HepG2 (cell line): ENCODE measurements around the gene CACNA1I. TPM values are rescaled to one million over a fixed set of nuclear protein-coding genes. Genes with fewer than 3 reads are reported as not detected.

ENCODE experiments used
- ATAC-seq: fragments of 200-7000 bp; cut with Tn5 transposase; 3 replicates; pipeline ENCODE4 v1.9.1; 2020; ENCODE audit warnings: mild to moderate bottlenecking, moderate library complexity
- BruUV-seq: library from RNA; stranded (reverse); fragments of 400-500 nt; replicated peaks from 2 replicates; lab custom pipeline; 2021; lab: Mats Ljungman, UMichigan
- CTCF ChIA-PET: fragments of 300-600 bp; formaldehyde crosslinking; extraction: SDS; loops from one replicate; lab custom pipeline; 2021; ENCODE audit warnings: low total read pairs, inconsistent platforms, low intra/inter-chr PET ratio; lab: Yijun Ruan, JAX
- POLR2A ChIA-PET: fragments of 350-600 bp; sonication (Branson Sonifier 250); formaldehyde crosslinking; loops from one replicate; lab custom pipeline; 2020; ENCODE audit warnings: antibody characterized with exemption, inconsistent platforms; lab: Yijun Ruan, JAX
- DNase-seq: peaks from one replicate; pipeline ENCODE4 v3.0.0-alpha.2; 2015; ENCODE audit warnings: low spot score
- FAIRE-seq: peaks from 3 replicates; lab custom pipeline; 2011; peaks lifted over from hg19 to GRCh38; lab: Jason Lieb, UNC
- H2AFZ ChIP-seq: one replicate; pipeline ENCODE4 v1.6.1; 2011; ENCODE audit warnings: low read length, inconsistent platforms
- H3K27ac ChIP-seq: fragments of 300-600 bp; 3 replicates; pipeline ENCODE4 v1.8.0; 2011; ENCODE audit warnings: mixed run types, mild to moderate bottlenecking, mixed read lengths, low read length, inconsistent platforms; ENCODE audit not compliant: insufficient read depth; ENCODE audit errors: extremely low read length
- H3K27me3 ChIP-seq, 2 experiments: fragments of 200-600 bp in 1 of 2; 2 replicates in 1 of 2; 3 replicates in 1 of 2; pipeline versions ENCODE4 v1.6.0 to v1.8.0; 2011; ENCODE audit warnings: low read length in 2 of 2, mild to moderate bottlenecking in 2 of 2, moderate library complexity in 2 of 2, inconsistent platforms in 1 of 2; ENCODE audit not compliant: insufficient read depth in 2 of 2, control insufficient read depth in 1 of 2
- H3K36me3 ChIP-seq, 2 experiments: fragments of 200-600 bp in 1 of 2; replicated peaks in 1 of 2; 2 replicates in 1 of 2; 3 replicates in 1 of 2; pipeline versions ENCODE4 v1.5.1 to v1.8.0; 2011; ENCODE audit warnings: low read length in 2 of 2, inconsistent platforms in 1 of 2; ENCODE audit not compliant: insufficient read depth in 2 of 2, control insufficient read depth in 1 of 2
- H3K4me1 ChIP-seq: 2 replicates; pipeline ENCODE4 v1.5.1; 2012; ENCODE audit warnings: low read length, inconsistent platforms; ENCODE audit not compliant: insufficient read depth
- H3K4me2 ChIP-seq: 2 replicates; pipeline ENCODE4 v1.6.0; 2011; ENCODE audit warnings: low read depth, low read length, inconsistent platforms
- H3K4me3 ChIP-seq, 3 experiments: fragments of 200-600 bp in 1 of 3; sonication (generic), shearing (Covaris generic) in 1 of 3; replicated peaks in 1 of 3; 2 replicates each; pipeline ENCODE4 v1.5.1; 2011 to 2016; ENCODE audit warnings: low read length in 3 of 3, inconsistent platforms in 2 of 3, low read depth in 2 of 3, mild to moderate bottlenecking in 2 of 3, control low read depth in 1 of 3, mixed read lengths in 1 of 3; ENCODE audit not compliant: insufficient read depth in 1 of 3
- H3K79me2 ChIP-seq: one replicate; pipeline ENCODE4 v1.6.1; 2011; ENCODE audit warnings: low read length, inconsistent platforms; ENCODE audit not compliant: insufficient read depth
- H3K9ac ChIP-seq: 2 replicates; pipeline ENCODE4 v1.6.0; 2011; ENCODE audit warnings: mild to moderate bottlenecking, low read depth, low read length, inconsistent platforms; ENCODE audit not compliant: insufficient read depth
- H3K9me3 ChIP-seq: 2 replicates; pipeline ENCODE4 v1.5.1; 2012; ENCODE audit warnings: mild to moderate bottlenecking, low read length
- H4K20me1 ChIP-seq: 2 replicates; pipeline ENCODE4 v1.6.0; 2011; ENCODE audit warnings: inconsistent platforms, mild to moderate bottlenecking, low read length, moderate library complexity; ENCODE audit not compliant: insufficient read depth
- BATF2 ChIP-seq: sonication (generic); formaldehyde crosslinking; IDR thresholded peaks from 2 replicates; pipeline ENCODE4 v1.8.0; 2022; ENCODE audit warnings: mild to moderate bottlenecking, missing genetic modification reagents, moderate library complexity
- CBFB ChIP-seq: sonication (generic); formaldehyde crosslinking; IDR thresholded peaks from 2 replicates; pipeline ENCODE4 v1.4.0; 2020; ENCODE audit warnings: missing genetic modification reagents
- ELF1 ChIP-seq: sonication (generic); formaldehyde crosslinking; IDR thresholded peaks from 2 replicates; pipeline ENCODE4 v1.4.0; 2020; ENCODE audit warnings: missing genetic modification reagents
- GMEB2 ChIP-seq: IDR thresholded peaks from 2 replicates; pipeline ENCODE4 v1.6.1; 2016; ENCODE audit warnings: missing biosample characterization, missing genetic modification reagents, low read depth
- GPN1 ChIP-seq: sonication (generic); formaldehyde crosslinking; IDR thresholded peaks from 2 replicates; pipeline ENCODE4 v1.5.1; 2020; ENCODE audit warnings: missing genetic modification reagents, borderline replicate concordance
- HOXA3 ChIP-seq: sonication (generic); formaldehyde crosslinking; IDR thresholded peaks from 2 replicates; pipeline ENCODE4 v1.5.0; 2020; ENCODE audit warnings: missing genetic modification reagents
- MIER2 ChIP-seq: IDR thresholded peaks from 2 replicates; pipeline ENCODE4 v1.6.1; 2016; ENCODE audit warnings: missing biosample characterization, missing genetic modification reagents
- MXD1 ChIP-seq: sonication (generic); formaldehyde crosslinking; IDR thresholded peaks from 2 replicates; pipeline ENCODE4 v1.4.0; 2020; ENCODE audit warnings: mild to moderate bottlenecking, missing genetic modification reagents
- PAX8 ChIP-seq: sonication (generic); formaldehyde crosslinking; IDR thresholded peaks from 2 replicates; pipeline ENCODE4 v1.8.0; 2022; ENCODE audit warnings: mild to moderate bottlenecking, missing genetic modification reagents, borderline replicate concordance
- RFX5 ChIP-seq: IDR thresholded peaks from 2 replicates; pipeline ENCODE4 v1.6.1; 2011; ENCODE audit warnings: low read depth, low read length, improper control_type of control experiment
- U2AF1 ChIP-seq: fragments of 200-400 bp; formaldehyde crosslinking; optimal IDR thresholded peaks from 2 replicates; pipeline ENCODE3; 2017; ENCODE audit warnings: mild to moderate bottlenecking, low read depth, low read length
- ZBTB7A ChIP-seq: sonication (generic); formaldehyde crosslinking; IDR thresholded peaks from 2 replicates; pipeline ENCODE4 v1.8.0; 2022; ENCODE audit warnings: mild to moderate bottlenecking, missing genetic modification reagents
- ZNF678 ChIP-seq: sonication (generic); formaldehyde crosslinking; IDR thresholded peaks from 2 replicates; pipeline ENCODE4 v1.4.0; 2020; ENCODE audit warnings: mild to moderate bottlenecking, missing genetic modification reagents
- ZNF850 ChIP-seq: sonication (generic); formaldehyde crosslinking; conservative IDR thresholded peaks from 2 replicates; pipeline ENCODE4 v1.9.0; 2021; ENCODE audit warnings: mild to moderate bottlenecking, missing genetic modification reagents
- ZSCAN22 ChIP-seq: sonication (generic); formaldehyde crosslinking; IDR thresholded peaks from 2 replicates; pipeline ENCODE4 v1.4.0; 2020; ENCODE audit warnings: mild to moderate bottlenecking, missing genetic modification reagents
- WGBS: methylation state at CpG from one replicate; pipeline ENCODE4 v1.1.6; 2017; ENCODE audit warnings: low lambda C conversion rate; 5-methylcytosine and 5-hydroxymethylcytosine counted together
- in situ Hi-C: cut with HindIII; loops from 2 replicates; pipeline ENCODE4 v1.10.0; 2017; ENCODE audit warnings: low pct_unique_long_range_greater_than_20kb; ENCODE audit not compliant: extremely low pct_ligation_motif_present
- intact Hi-C: fragments of 100-400 bp; cut with micrococcal nuclease; formaldehyde crosslinking; loops from one replicate; pipeline ENCODE4 v1.10.0; 2022; ENCODE audit not compliant: unreplicated experiment
- polyA plus RNA-seq, 8 experiments: library from polyadenylated mRNA; depleted of rRNA in 3 of 8; stranded (reverse) in 7 of 8; unstranded in 1 of 8; fragments of >200 nt; fragmentation: Illumina TruSeq in 4 of 8; extraction: Trizol in 4 of 8; gene quantifications; 2 replicates each; pipeline versions ENCODE4 v1.2.1 to v1.2.3, GENCODE V29; 2011 to 2016; ENCODE audit warnings: low read depth in 4 of 8, missing spikeins in 1 of 8, mixed read lengths in 1 of 8; ENCODE audit not compliant: insufficient read depth in 1 of 8
- total RNA-seq, 5 experiments: library from RNA; depleted of rRNA; stranded (reverse); fragments of >200 nt; fragmentation: Illumina TruSeq; extraction: Trizol; gene quantifications; 2 replicates each; pipeline ENCODE4 v1.2.3, GENCODE V29; 2016; ENCODE audit warnings: low read depth in 1 of 5
- TF ChIP-seq, protein P1 (sequence below): sonication (generic); formaldehyde crosslinking; IDR thresholded peaks from 2 replicates; pipeline ENCODE4 v1.4.0; 2020; ENCODE audit warnings: mild to moderate bottlenecking, missing genetic modification reagents
- TF ChIP-seq, protein P2 (sequence below): sonication (generic); formaldehyde crosslinking; IDR thresholded peaks from 2 replicates; pipeline ENCODE4 v1.5.0; 2020; ENCODE audit warnings: mild to moderate bottlenecking, missing genetic modification reagents

CACNA1I gene
- total and polyA plus RNA-seq, 2 of the 13 experiments (the other 11 are each of a cell fraction or from before 2014, with no cell fraction given): not detected

DNA sequence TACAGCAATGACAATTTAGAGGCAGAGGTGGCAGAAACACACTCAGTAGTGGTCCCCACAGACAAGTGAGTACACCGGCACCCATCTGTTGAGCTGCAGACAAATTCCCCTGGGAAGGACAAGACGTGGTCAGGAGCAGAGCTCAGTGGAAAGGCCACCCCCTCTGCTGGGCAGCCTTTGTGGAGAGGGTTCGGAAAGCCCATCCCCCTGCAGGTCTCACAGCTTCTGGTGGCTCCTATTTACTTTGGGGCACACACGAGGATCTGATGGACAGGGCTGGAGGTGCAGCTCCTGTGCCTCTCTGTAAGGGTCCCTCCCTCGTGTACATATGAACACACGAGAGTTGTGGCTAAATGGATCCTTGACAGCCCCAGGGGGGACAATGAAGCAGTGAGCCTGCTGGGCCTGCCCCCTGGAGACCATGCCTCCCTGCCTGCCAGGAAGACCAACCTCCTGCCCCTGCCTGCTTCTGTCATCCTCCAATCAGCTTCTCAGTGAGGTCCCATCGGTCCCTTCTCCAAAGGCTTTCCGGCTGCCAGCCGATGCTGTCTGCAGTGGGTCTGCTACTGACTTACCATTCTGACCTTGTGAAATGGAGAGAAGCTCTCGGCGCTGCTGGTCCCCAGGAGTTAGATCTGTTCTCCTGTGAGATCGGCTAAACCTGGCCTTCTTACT lies 161.5 kb downstream of the CACNA1I start:
- POLR2A ChIA-PET: no interaction called here
- CTCF ChIA-PET: no interaction called here
- TF ChIP-seq CBFB (no peak), HOXA3 (CRISPR knock-in tag) (no peak), ZNF678 (CRISPR knock-in tag) (no peak), ZNF850 (no peak), ELF1 (CRISPR knock-in tag) (no peak), MXD1 (CRISPR knock-in tag) (no peak), U2AF1 (no peak), ZBTB7A (CRISPR knock-in tag) (no peak), GMEB2 (no peak), ZSCAN22 (CRISPR knock-in tag) (no peak), RFX5 (no peak), MIER2 (no peak), BATF2 (CRISPR knock-in tag) (no peak), PAX8 (CRISPR knock-in tag) (no peak), GPN1 (CRISPR knock-in tag) (no peak)
- TF ChIP-seq, protein P1, sequence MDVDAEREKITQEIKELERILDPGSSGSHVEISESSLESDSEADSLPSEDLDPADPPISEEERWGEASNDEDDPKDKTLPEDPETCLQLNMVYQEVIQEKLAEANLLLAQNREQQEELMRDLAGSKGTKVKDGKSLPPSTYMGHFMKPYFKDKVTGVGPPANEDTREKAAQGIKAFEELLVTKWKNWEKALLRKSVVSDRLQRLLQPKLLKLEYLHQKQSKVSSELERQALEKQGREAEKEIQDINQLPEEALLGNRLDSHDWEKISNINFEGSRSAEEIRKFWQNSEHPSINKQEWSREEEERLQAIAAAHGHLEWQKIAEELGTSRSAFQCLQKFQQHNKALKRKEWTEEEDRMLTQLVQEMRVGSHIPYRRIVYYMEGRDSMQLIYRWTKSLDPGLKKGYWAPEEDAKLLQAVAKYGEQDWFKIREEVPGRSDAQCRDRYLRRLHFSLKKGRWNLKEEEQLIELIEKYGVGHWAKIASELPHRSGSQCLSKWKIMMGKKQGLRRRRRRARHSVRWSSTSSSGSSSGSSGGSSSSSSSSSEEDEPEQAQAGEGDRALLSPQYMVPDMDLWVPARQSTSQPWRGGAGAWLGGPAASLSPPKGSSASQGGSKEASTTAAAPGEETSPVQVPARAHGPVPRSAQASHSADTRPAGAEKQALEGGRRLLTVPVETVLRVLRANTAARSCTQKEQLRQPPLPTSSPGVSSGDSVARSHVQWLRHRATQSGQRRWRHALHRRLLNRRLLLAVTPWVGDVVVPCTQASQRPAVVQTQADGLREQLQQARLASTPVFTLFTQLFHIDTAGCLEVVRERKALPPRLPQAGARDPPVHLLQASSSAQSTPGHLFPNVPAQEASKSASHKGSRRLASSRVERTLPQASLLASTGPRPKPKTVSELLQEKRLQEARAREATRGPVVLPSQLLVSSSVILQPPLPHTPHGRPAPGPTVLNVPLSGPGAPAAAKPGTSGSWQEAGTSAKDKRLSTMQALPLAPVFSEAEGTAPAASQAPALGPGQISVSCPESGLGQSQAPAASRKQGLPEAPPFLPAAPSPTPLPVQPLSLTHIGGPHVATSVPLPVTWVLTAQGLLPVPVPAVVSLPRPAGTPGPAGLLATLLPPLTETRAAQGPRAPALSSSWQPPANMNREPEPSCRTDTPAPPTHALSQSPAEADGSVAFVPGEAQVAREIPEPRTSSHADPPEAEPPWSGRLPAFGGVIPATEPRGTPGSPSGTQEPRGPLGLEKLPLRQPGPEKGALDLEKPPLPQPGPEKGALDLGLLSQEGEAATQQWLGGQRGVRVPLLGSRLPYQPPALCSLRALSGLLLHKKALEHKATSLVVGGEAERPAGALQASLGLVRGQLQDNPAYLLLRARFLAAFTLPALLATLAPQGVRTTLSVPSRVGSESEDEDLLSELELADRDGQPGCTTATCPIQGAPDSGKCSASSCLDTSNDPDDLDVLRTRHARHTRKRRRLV (CRISPR knock-in tag): no peak
- TF ChIP-seq, protein P2, sequence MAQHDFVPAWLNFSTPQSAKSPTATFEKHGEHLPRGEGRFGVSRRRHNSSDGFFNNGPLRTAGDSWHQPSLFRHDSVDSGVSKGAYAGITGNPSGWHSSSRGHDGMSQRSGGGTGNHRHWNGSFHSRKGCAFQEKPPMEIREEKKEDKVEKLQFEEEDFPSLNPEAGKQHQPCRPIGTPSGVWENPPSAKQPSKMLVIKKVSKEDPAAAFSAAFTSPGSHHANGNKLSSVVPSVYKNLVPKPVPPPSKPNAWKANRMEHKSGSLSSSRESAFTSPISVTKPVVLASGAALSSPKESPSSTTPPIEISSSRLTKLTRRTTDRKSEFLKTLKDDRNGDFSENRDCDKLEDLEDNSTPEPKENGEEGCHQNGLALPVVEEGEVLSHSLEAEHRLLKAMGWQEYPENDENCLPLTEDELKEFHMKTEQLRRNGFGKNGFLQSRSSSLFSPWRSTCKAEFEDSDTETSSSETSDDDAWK (CRISPR knock-in tag): no peak

More for the DNA sequence above, 161.5 kb downstream of the CACNA1I start:
- no peak overlapping the region for H3K27ac ChIP-seq
- H3K79me2 ChIP-seq: no peaks in the 10 kb centered on the region
- H3K4me3 ChIP-seq: no peak overlapping the region
- H3K4me2 ChIP-seq: no peak overlapping the region
- no peak overlapping the region for H3K9ac ChIP-seq
- no peaks in the 10 kb centered on the region for H3K4me1 ChIP-seq
- DNase-seq (no peak), FAIRE-seq (no peak), ATAC-seq (no peak)
- intact Hi-C loops (no loop called here), in situ Hi-C loops (no loop called here)
- no peak overlapping the region for H2AFZ ChIP-seq
- WGBS: 49% methylated on average over 7 of the region's 12 CpGs
- no peaks in the 10 kb centered on the region for H4K20me1 ChIP-seq
- H3K27me3 ChIP-seq: peaks cover 8 to 52% of the 10 kb centered on the region in 2 experiments; a peak in 4 of 5 replicates
- no peaks in the 10 kb centered on the region for H3K9me3 ChIP-seq
- no TSS peak for BruUV-seq
- no peaks in the 10 kb centered on the region for H3K36me3 ChIP-seq
